COLO668 (cell line): ENCODE measurements around the gene C6orf47.
"Not testable (repeated sequence)": the region's sequence is repeated elsewhere in the genome, so short reads cannot be mapped to it uniquely, and the experiment has no call there.

Experiments
- DNase-seq: peaks from one replicate; lab custom pipeline; 2025; ENCODE audit not compliant: unreplicated experiment; lab: John Stamatoyannopoulos, UW

The C6orf47 gene, protein sequence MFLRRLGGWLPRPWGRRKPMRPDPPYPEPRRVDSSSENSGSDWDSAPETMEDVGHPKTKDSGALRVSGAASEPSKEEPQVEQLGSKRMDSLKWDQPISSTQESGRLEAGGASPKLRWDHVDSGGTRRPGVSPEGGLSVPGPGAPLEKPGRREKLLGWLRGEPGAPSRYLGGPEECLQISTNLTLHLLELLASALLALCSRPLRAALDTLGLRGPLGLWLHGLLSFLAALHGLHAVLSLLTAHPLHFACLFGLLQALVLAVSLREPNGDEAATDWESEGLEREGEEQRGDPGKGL

GRCh38 chr6:31660381-31661261, at the start of gene C6orf47:
Gene C6orf47 (minus strand): TSS chr6:31660778. CDS start chr6:31659947, 831 bp downstream.
- peak; percentile 86 for DNase-seq

GRCh38 chr6:31709157-31709556, 48.6 kb upstream of the C6orf47 start:
- DNase-seq = not testable (repeated sequence)

DNA sequence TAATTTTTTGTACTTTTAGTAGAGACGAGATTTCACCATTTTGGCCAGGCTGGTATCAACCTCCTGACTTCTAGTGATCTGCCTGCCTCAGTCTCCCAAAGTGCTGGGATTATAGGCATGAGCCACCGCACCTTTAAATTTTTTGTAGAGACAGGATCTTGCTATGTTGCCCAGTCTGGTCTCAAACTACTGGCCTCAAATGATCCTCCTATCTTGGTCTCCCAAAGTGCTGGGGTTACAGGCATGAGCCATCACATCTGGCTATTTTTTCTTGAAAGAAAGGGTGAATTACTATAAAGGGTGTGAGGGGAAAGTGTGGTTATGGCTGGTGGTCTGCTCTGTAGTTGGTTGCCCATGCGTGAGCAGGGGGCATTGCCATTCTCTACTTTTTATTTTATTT, 47.6 kb upstream of the C6orf47 start:
- DNase-seq = no peak

DNA sequence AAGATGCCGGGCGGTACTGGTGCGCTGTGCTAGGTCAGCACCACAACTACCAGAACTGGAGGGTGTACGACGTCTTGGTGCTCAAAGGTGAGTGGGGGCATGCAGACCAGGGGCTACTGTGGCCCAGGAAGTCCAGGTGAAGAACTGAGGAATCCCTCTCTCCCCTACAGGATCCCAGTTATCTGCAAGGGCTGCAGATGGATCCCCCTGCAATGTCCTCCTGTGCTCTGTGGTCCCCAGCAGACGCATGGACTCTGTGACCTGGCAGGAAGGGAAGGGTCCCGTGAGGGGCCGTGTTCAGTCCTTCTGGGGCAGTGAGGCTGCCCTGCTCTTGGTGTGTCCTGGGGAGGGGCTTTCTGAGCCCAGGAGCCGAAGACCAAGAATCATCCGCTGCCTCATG, 47.1 kb upstream of the C6orf47 start:
- no peak for DNase-seq

DNA sequence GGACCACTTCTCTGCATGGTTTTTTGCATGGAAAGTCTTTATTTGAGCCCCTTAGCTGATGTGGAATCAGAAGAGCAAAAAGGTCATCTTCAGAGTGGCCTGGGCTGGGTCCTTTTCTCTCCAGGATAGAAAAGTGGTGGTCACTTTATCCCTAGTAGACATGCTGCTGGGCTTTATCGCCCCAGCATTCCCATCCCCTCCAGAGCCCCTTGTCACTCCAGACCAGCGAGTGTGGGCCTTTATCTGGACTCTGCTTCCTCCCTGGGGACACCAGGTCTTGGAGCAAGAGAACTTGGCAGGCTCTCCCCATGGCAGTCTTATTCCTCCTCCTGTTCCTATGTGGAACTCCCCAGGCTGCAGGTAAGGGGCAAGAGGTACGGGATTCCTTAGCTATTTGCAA, 46.0 kb upstream of the C6orf47 start, which contains the start of gene LY6G6F:
Gene LY6G6F, plus strand, starts transcription at position 268 of the 400 bp plus-strand sequence. Its CDS starts 41 bp downstream, at position 309.
- DNase-seq = no peak

DNA sequence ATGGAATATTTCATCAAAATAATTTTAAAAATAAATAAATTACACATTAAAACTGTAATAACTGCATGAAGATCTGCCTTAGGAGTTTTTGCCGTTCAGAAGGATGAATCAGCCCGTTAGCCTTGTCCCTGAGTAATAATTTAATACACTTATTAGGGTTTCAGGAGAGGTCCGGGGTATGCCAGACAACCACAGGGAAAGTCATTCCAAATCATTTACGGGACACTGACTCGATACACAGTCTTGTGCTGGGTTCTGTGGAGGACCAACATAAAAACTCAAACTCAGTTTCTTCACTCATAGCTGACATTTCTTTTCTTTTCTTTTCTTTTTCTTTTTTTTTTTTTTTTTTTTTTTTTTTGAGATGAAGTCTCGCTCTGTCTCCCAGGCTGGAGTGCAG, 45.4 kb upstream of the C6orf47 start:
- no peak for DNase-seq

DNA sequence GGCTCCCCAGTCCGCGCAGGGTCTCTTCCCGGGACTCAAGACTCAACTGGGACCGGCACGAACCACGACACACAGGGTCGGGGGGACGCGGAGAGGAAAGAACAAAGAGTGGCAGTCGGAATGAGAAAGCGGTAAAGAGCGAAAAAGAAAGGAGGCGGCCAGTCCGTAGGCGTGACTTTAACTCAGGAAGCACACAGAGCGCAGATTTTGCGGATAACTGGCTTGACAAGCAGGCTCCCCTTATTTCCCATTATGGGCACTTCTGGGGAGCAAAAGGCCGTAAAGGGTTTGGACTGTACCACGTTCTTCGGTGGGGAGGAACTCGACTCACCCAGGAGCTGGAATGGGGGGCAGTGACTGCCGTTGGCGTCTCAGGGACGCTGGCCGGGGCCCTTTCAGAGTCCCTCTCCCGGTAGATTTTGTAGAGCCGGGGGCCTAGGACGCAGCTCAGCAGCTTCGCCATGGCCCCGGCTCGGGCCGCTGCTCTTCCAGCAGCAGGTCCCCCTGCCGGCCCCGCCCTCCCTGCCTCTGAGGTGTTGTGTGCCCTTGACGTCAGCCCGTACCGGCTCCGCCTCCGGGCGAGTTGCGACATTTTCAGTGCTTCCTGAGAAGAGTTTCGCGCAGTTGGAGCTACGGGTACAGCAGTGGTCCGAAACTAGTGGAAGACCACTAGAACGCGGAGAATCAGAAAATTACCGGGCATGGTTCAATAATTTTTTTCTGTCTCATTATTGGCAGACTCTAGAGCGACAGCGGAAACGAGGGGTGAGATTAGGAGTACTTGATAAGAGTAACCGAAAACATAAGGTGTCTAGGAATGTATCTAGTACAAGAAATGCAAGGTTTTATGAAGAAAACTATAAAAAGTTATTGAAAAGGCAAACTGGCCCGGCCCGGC, 42.5 kb upstream of the C6orf47 start, which contains the start of gene ABHD16A:
Gene ABHD16A, minus strand, starts transcription at position 506 of the 898 bp plus-strand sequence. Its CDS starts 43 bp downstream, at position 463.
- peak; percentile 95 for DNase-seq

- no peak for DNase-seq
Observed at GRCh38 chr6:31702405-31702818, 41.8 kb upstream of the C6orf47 start.

- peak; percentile 39 for DNase-seq
Observed at GRCh38 chr6:31701666-31702404, 41.3 kb upstream of the C6orf47 start.

DNA sequence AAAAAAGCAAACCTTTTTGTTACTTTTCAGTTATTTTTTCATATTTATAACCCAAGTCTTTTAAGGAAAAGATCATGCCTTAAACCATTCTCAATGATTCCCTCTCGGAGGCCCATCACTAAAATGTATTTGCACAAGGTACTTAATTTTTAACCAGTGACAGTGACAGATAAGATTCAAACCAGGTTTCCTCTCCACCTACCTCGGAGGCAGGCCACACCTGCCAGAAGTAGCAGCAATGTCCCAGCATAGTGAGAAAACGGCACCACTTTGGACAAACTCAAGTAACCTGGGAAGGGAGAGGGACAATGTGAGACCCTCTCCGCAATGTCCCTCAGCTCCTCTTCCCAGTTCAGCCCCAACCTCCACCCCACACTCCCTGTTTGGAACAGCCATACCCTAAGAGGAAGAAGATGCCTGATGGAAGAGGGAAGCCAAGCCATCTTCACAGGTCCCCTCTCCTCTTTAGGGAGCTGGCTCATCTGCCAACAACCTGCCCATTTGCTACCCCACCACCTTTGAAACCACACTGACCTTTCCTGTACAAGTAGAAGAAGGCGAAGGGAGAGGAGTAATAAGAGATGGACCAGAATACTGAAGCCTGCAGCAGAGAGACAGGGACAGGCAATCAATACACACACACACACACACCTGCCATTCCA, 40.3 kb upstream of the C6orf47 start:
- no peak for DNase-seq

GRCh38 chr6:31697555-31697954, 37.0 kb upstream of the C6orf47 start:
- DNase-seq = no peak

DNA sequence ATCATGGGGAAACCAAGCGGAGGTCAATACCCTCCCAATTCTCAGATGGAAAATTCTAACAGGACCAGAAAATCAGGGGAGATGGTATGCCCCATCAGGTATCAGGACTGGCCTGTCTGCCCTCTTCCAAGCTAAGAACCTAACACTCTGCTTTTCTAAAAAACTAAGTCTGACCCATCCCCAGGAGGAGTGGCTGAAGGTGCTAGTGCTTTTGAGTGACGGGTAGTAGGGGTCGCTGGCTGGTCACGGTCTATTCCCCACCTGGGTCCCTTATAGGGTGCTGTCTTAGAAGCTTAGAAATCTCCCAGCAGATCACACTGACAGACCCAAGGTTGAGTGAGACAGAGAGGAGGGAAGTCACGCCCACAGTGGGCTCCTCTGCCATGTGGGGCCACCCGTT, 33.0 kb upstream of the C6orf47 start:
- DNase-seq = no peak

DNA sequence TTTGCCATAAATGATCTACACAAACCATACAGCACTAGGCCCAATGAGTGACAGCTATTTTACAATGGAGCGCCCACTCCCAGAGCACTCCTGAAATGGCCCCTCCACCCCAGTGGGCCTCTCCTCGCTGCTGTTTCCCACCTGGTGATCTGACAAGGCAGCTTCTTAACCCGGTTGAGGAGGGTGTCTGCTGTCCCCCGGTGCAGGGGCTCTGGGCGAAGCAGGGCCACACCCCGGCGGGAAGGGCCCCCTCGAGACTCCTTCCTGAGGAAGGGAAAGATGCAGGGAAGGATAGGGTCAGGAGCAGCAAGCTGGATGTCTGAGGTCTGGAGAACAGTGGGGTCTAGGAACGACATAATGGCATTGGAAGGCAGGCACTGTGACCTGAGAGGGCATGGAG, 32.3 kb upstream of the C6orf47 start:
- no peak for DNase-seq

- DNase-seq = no peak
Observed at GRCh38 chr6:31692353-31692752, 31.8 kb upstream of the C6orf47 start.

DNA sequence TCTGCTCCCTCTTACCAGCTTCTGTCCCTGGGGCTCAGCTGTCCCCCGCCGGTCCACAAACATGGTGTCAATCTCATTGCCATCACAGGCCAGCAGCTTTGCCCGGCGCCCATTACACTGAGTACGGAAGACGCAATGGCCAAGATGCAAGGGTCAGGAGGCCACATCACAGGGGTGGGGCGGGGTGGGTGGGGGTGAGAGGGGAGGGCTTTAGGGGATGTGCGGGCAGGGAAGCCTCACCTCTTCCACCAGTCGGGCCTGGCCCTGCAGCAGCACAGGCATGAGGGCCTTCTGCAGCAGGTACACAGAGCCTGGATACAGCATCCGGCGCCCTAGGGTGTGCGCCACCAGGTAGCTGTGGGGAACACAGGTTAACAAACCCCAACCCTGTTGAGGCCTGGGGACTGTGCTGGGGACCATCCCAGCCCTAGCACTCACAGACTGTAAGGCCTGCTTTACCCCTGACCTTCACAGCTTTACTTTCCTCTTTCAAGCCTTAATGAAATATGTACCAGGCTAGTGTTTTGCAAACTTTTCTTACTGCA, 31.1 kb upstream of the C6orf47 start:
- no peak for DNase-seq

GRCh38 chr6:31691078-31691463, 30.5 kb upstream of the C6orf47 start:
- no peak for DNase-seq

DNA sequence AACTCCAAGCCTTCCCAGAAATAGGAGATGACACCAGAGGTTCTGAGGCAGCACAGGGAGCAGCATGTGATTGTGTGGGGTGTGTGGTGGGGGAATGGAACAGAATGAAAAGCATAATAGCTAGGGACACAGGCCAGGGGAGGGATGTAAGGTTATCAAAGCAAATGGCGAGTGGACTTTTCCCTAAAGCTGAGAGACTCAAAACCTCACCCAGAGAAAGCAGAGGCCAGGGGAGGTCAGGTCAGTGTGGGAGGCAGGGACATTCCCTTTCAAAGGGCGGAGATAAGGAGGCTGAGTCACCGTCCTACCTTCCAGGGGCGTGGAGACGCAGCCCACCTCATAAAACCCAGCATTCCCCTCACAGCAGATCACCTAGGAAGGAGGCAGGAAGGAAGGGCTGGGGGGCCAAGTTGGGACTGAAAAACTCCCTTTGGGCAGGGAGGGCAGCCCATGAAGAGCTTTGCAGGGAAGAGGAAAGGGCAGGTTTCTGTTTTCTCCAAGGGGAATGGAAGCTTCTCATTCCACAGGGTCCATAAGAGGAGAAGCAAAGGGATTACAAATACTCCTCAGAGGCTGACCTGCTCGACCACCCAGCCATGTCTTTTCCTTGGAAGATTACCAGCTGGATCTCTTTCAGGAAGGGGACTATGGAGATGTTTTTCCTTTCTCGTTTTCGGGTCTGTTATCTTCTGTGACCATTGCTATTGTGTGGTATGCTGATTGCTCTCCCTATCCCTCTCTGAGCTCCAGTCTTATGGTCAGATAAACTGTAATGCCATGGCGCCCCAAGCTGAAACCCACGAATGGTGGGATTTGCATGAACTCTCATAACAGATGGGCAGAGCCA, 29.9 kb upstream of the C6orf47 start:
- no peak for DNase-seq

- peak; percentile 2 for DNase-seq
Observed at GRCh38 chr6:31689249-31690110, 28.9 kb upstream of the C6orf47 start.
